KOPT-K1 (cell line): ENCODE data around the gene PCDHAC2.

Experiments used
- H3K27ac ChIP-seq: fragments of 200-600 bp; sonication (generic); 2 replicates; pipeline ENCODE4 v1.5.1; 2016; ENCODE audit warnings: antibody characterized with exemption, mild to moderate bottlenecking, low read depth, low read length; ENCODE audit not compliant: poor library complexity, severe bottlenecking
- H3K36me3 ChIP-seq: fragments of 200-600 bp; sonication (generic); 2 replicates; pipeline ENCODE4 v1.5.1; 2017; ENCODE audit warnings: antibody characterized with exemption, mild to moderate bottlenecking, low read length, moderate library complexity; ENCODE audit not compliant: insufficient read depth
- H3K9me3 ChIP-seq: fragments of 200-600 bp; sonication (generic); 2 replicates; pipeline ENCODE4 v1.5.1; 2017; ENCODE audit warnings: antibody characterized with exemption, low read length, mild to moderate bottlenecking; ENCODE audit not compliant: insufficient read depth, poor library complexity, severe bottlenecking

Gene PCDHAC2

DNA sequence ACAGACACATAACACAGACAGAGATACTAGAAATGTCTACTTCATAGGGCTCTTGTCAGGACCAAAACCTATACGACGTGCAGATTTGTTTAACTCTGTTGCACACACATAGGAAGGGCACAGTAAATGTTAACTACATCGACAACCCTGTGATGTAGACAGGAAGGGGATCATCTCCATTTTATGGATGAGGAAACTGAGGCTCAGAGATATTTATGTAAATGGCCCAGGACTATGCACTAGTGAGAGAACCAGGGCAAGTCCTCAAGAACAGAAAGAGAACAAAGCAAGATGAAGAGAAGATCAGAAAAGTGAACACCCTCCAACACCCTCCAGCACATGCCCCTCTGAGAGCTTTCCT is 36.3 kb downstream of the PCDHAC2 start:
- no peaks in the 10 kb centered on the region for H3K36me3 ChIP-seq
- H3K9me3 ChIP-seq = no peaks in the 10 kb centered on the region
- H3K27ac ChIP-seq = no peak overlapping the region

DNA sequence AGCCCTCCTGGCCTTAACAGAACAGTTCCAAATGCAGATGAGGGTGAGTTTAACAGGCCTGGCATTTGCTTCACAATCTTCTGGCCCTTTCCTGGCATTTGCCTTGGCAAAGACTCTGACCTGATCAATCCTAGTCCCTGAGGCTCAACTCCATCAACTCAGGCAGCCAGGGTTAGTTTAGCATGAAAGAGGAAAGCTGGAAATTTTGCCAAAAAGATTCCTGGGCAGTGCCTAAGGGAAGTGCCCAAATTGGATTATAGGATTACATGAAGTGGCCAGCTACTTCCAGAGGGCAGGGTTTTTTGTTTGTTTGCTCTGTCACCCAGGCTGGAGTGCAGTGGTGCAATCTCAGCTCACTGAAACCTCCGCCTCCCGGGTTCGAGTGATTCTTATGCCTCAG is 36.8 kb downstream of the PCDHAC2 start:
- Histone ChIP-seq H3K27ac (no peak overlapping the region), H3K36me3 (no peaks in the 10 kb centered on the region)

DNA sequence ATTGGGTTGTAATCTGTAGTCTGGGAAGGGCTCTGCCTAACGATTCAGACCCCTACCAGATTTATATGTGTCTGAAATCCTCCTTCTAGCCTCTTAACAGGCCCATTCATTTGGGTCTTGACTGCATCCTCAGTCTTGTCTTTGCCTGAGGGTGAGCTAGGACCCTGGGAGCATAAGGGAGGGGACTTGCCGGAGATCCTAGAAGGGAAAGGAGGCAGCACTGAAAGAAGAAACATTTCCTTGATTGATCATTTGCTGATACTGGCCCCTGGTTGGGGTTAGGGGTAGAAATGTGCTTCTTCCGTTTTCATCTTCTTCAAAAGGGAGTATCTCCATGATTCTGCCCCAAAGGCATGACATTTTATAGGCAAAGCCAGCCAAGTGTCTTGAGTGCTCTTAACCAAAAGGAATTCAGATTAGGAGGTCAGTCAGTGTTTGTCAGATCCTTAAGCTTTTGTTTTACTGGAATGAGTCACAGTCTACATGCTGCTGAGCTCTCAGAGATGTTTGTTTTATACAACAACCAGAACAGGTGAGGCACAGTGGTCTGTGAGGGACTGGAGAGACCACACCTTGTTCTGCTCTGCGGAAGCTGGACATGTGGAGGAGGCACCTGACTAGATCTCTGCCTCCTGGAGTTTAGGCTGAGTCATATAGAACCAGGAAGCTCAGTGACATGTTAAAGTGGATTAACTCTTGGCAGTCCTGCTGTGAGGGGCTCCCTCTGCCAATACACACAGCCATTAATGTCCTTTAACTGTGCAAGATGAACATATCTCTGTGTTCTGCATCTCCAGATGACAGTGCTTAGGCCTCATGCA is 37.7 kb downstream of the PCDHAC2 start:
- H3K9me3 ChIP-seq = no peaks in the 10 kb centered on the region
- H3K27ac ChIP-seq = no peak overlapping the region
- H3K36me3 ChIP-seq = no peaks in the 10 kb centered on the region

More for the DNA sequence above, 36.8 kb downstream of the PCDHAC2 start:
- H3K9me3 ChIP-seq = no peaks in the 10 kb centered on the region

GRCh38 chr5:141007791-141008190 is 41.5 kb downstream of the PCDHAC2 start:
- H3K27ac ChIP-seq = no peak overlapping the region
- H3K36me3 ChIP-seq = no peaks in the 10 kb centered on the region
- H3K9me3 ChIP-seq = no peaks in the 10 kb centered on the region

GRCh38 chr5:141010047-141010793 is 43.9 kb downstream of the PCDHAC2 start:
- H3K27ac ChIP-seq = no peak overlapping the region
- H3K9me3 ChIP-seq = no peaks in the 10 kb centered on the region
- no peaks in the 10 kb centered on the region for H3K36me3 ChIP-seq

- no peak overlapping the region for H3K27ac ChIP-seq
- H3K36me3 ChIP-seq = no peaks in the 10 kb centered on the region
- H3K9me3 ChIP-seq = no peaks in the 10 kb centered on the region
These were observed 51.7 kb downstream of the PCDHAC2 start for GRCh38 chr5:141017943-141018342.
